G401 (cell line): ENCODE results near the gene PDE9A. TPM values are rescaled to one million over a fixed set of nuclear protein-coding genes. Genes with fewer than 3 reads are reported as not detected.

Source experiments
- DNase-seq: peaks from one replicate; pipeline ENCODE4 v3.0.0-alpha.2; 2015; ENCODE audit warnings: low spot score
- in situ Hi-C: cut with HindIII; loops from 2 replicates; pipeline ENCODE4 v1.10.0; 2016; ENCODE audit warnings: low sequenced_read_pairs, mixed read lengths
- total RNA-seq: library from RNA; depleted of rRNA; stranded (reverse); fragments of >200 nt; shearing (Covaris generic); gene quantifications from 2 replicates; pipeline ENCODE4 v1.2.3, GENCODE V29; 2014

Gene PDE9A
- total RNA-seq, 1 experiment from 2014 or later, result 5.7 TPM

DNA sequence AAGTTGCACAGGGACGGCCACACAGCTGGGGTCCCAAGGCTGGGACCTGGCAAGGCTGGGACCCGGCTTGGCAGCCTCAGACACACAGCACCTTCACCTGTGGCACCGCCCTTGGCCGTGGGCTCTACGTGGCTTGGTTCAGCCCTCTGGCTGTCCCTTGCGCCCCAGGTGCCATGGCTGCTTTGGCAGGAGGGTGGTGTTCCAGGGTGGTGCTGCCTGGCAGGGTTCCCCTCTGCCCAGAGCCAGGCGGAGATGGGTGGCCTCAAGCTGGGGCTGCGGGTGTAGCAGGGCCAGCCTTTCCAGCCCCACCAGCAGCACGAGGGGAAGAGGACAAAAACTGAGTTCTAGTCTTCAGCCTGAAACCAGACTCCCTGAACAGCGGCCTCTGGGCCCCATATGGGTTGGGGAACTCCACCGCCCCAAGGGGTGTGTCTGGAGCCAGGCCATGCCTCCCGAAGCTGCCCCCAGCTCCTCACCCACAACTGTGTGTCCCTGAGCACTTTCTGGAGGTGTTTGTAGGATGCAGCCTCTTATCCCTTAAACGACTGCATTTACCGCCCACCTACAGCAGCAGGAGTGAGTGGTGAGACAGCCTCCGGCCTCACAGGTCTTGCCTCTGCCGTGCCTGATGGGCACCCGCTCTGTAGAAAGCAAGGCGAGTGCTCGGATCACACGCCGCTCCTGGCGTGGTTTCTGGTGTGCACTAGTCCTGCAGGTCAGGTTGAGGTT, 92.3 kb downstream of the PDE9A start:
- no peak for DNase-seq
- in situ Hi-C loops, result no loop called here

DNA sequence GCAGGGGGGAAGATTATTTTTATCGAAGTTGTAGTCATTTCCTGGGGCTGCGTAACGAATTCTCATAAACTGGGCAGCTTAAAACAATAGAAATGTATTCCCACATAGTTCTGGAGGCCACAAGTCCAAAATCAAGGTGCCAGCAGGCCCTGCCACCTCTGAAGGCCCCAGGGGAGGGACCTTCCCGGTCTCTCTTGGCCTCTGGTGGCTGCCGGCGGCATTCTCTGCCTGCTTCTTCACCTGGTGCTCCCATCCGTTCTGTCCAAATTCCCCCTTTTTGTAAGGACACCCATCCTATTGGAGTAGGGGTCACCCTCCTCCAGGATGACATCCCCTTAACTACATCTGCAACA, 92.8 kb downstream of the PDE9A start:
- in situ Hi-C loops, result no loop called here
- DNase-seq, result no peak

DNA sequence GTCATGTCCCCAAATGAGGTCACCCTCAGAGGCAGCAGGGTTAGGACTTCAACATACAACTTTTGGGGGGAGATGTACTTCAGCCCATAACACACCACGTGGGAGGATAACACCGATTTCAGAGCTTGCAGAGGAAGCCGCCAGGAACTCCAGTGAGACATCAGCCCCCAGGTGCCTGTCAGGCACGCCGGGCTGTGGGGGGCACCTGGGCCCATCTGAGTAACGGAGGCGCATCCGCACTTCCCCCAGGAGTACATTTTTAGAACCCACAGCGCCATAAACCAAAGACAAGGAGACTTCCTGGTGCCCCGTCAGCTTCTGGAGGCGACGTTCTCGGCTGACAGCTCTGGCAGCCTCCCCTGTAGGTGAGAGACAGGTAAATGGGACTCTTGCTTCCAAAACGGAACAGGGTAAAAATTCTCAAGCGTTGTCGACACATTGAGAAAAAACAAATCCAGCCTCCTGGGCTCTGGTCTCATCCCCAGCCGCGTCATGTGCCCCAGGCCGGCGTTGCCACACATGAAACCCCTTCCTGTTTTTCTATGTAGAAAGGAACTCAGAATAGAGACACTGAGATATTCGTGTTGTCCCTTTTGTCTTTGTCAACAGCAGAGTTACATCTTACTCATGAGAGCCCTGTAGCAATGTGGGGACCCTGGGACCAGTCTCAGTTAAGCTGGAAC, 93.3 kb downstream of the PDE9A start:
- DNase-seq, result no peak
- in situ Hi-C loops, result no loop called here

DNA sequence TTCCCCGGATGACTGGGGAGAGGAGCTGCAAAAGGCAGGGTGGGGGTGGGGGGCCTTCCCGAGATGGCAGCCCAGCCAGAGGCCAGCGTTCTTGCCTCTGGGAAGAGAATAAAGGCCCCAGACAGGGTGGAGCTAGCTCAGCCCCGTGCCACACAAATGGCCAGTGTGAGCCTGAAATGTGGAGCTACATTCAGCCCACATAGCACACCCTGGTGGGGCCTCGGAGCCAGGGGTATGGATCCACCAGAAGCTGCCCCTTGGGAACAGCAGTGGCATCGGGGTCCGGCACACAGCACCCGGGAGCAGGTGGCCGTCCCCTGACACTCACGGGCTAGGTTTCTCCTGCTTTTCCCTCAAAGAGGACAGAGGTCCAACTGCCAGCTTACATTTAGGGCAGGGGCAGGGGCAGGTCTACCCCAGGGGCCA, 93.9 kb downstream of the PDE9A start:
- in situ Hi-C loops, result no loop called here
- no peak for DNase-seq

DNA sequence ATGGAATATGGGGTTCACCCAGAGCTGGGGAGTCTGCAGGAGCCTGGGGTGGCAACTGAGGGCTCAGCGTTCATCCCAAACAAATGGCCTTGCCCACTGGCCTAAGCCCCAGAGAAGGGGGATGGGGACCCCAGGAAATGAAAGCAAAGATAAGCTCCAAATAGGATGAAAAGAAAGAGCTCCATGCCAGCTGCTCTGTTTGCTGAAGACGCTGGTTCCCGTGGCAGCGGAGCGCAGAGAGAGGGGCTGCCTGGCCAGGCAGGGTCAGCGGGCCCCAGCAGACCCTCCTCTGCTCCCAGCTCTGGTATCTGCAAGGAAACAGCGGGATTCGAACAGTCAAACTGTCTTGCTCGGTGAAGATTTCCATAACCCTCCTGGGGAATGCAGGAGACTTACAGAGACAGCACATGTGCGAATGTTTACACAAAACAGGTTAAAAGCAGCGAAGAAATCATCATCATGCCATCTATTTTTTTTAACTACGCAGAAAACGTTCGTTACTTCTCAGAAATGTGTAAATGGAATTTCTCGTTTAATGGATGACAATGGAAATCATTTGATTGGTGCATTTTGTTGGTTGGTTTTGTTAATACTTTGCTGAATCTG, 94.4 kb downstream of the PDE9A start:
- no peak for DNase-seq
- in situ Hi-C loops, result no loop called here

DNA sequence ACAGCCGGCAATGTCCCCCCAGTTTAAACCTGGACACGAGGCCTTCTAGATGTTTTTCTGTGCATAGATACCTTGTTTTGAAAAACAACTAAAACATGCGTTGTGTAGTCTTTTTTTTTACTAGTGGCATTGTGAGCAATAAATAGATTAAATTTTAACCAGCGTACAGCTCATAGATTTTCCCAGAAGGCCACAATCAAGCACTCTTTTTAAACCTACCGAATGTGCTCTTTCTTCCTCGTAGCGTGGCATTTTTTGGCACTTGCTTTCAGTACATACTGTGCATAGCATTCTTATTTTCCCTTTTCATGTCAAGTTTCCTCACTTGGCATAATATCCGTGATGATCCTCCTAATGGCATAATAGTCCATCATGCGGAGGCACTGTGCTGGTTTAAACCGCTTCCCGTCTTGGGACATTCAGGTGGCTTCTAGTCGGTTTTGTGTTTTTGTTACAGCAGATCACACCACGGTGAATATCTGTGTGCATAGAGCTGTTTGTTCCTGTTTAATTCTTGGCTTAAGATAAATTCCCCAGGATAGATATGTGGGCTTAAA, 95.3 kb downstream of the PDE9A start:
- in situ Hi-C loops, result no loop called here
- DNase-seq, result no peak

DNA sequence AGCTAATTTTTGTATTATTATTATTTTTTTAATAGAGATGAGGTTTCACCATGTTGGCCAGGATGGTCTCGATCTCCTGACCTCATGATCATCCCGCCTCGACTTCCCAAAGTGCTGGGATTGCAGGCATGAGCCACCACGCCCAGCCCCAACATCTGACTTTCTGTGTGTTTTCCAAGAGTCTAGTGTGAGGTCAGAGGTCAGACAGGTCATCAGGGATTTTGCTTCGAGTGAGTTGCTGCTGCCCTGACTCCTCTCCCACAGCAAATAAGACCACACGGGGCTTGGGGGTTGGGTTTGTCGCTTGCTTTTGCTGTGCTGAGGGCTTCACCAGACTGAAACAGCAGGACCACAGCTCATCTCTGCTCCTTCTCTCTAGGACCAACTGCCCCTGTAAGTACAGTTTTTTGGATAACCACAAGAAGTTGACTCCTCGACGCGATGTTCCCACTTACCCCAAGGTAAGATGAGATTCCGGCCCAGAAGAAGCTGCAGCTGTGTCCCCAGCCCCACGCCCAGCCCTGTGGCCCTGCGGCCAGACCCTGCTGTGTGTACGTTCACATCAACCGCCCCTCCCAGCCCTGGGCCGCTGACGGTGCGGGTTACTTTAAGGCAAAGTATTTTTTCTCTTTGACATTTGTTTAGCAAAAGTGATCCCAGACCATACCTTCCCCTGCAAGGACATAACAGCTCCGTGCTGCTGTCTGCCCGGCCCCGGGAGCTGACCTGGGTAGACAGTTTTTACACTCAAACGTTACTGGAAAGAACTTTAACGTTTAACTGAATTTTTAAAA, 97.5 kb downstream of the PDE9A start:
- in situ Hi-C loops, result no loop called here
- DNase-seq, result no peak

DNA sequence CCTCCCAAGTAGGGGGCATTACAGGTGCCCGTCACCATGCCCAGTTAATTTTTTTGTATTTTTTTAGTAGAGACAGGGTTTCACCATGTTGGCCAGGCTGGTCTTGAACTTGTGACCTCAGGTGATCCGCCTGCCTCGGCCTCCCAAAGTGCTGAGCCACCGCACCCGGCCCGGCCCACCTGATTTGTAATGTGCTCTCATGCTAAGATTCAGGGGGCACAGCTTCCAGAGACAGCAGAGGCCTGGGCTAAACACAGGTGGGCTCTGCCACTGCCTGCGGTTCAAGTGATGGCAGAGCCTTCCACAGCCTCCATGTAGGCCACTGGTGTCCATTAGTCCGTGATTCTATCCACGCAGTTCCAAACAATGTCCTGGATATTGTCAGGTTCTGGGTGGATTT, 98.4 kb downstream of the PDE9A start:
- no peak for DNase-seq

DNA sequence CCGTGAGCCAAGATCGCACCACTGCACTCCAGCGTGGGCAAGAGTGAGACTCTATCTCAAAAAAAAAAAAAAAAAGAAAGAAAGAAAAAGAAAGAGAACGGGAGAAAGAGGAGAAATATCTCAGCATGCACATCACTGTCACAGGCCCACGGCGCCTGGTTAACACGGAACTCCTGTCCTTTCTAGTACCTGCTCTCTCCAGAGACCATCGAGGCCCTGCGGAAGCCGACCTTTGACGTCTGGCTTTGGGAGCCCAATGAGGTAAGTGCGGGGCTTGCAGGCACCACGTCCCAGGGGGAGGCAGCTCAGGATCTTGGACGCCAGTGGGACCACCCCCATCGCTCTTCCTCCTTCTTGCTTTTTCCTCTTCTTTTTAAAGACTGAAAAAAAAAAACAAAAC, 100.4 kb downstream of the PDE9A start:
- in situ Hi-C loops, result no loop called here
- no peak for DNase-seq

More for the DNA sequence above, 98.4 kb downstream of the PDE9A start:
- in situ Hi-C loops, result no loop called here

DNA sequence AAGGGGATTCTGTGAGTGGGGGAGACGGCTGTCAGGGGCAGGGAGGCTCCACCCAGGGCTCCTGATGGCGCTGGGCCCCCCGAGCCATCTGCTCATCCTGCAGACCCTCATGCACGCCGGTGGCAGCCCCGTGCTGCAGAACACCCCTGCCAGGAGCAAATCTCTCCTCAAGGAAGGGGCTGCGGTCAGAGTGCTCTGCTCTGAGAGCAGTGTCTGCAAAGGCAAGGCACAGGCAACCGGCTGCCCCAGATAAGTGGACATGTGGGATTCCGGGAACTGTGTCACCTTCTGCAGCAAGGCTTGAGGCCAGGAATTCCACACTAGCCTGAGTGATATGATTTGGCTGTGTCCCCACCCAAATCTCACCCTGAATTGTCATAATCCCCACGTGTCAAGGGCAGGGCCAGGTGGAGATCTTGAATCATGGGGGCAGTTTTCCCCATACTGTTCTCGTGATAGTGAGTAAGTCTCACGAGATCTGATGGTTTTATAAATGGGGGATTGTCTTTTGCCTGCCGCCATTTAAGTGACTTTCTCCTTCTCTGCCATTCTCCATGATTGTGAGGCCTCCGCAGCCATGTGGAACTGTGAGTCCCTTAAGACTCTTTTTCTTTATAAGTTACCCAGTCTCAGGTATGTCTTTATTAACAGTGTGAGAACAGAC, 101.0 kb downstream of the PDE9A start:
- in situ Hi-C loops, result no loop called here
- DNase-seq, result peak; percentile 88

DNA sequence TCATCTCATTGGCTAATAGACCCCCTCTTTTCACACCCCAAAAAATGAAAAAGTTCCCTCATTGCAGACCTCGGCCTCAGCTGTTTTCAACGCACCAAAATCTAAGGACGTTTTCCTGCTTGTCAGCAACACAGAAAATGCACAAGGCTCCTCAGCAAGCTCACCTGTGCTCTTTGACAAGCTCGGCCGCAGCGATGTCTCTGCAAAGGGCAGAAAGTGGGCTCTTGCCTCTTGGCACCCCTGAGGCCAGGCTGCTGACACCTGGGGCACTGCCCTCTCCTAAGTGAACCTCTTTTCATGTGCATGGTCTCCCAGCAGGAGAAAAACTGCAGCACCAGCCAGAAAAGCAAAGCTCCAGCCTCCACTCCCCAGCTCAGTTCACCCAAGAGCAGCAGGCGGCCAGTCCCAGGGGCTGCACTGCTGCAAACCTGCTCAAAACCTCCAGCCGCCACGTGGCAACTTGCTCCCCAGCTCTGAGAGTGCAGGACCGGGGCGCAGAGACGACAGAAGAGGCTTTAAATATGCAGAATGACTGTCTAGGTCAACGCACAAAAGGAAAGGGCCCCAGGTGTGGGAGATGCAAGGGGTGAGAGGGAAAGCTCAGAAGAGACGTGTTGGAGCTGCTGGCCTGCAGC, 101.7 kb downstream of the PDE9A start:
- in situ Hi-C loops, result no loop called here
- no peak for DNase-seq

DNA sequence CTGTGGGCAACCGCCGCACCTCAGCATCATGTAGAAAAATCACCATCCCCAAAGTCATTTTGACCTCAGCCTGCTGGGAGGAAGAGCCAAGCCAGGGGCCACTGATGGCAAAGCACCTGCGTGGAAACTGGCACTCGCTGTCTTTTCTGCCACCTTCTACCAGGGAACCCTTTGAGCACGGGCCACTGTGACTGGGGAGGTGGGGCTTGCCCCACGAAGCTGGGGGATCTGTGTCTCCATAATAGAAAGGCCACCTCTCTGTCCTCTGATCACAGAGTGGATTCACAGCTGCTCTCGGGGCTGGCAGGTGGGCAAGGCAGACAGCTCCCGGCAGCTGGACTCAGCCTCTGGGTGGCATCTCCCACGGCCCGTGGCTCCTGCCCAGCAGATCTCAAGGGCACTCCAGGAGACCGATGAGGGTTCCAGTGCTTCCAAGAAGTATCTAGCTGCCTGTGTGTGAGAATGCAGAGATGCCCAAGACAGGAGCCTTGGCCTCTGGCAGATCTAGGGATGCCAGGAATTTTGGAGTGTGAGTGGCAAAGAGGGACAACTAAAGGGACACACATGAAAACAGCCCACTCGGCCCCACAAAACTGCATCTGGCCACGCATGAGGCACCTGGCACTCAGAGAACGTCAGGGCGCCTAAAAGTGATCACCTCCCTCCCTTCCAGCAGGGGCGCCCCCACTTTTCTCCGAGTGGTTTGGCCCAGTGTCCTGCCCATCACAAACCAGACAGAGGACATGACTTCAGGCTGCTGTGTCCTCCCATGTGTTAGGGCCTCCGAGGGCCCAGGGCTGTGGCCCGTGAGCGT, 102.6 kb downstream of the PDE9A start:
- no peak for DNase-seq
- in situ Hi-C loops, result no loop called here

DNA sequence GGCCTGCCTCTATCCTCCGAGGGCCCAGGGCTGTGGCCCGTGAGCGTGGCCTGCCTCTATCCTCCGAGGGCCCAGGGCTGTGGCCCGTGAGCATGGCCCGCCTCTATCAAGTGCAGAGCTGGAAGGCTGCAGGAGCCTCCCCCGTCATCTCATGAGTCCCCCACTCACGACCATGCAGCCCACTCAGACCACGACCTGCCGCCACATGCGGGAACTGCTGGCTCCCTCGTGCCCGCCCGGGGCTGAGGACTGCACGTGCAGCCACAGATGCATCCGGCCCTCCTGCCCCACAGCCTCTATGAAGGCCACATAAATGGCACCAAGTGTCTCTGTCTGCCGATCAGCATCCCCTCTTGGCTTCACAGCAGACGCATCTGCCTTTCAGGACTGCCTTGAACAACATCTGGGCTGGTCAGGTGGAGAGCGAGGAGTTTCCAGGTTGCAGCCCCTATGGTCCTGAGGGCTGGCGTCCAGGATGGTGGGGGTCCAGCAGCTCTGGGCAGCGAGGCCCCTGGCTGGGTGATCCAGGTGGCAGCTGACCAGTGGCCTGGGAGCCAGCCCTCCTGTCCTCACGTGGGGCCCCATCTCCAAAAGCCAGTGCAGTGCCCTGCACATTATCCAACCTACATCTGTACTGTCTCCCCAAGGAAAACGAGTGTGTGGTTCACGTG, 103.3 kb downstream of the PDE9A start:
- DNase-seq, result no peak
- in situ Hi-C loops, result no loop called here

DNA sequence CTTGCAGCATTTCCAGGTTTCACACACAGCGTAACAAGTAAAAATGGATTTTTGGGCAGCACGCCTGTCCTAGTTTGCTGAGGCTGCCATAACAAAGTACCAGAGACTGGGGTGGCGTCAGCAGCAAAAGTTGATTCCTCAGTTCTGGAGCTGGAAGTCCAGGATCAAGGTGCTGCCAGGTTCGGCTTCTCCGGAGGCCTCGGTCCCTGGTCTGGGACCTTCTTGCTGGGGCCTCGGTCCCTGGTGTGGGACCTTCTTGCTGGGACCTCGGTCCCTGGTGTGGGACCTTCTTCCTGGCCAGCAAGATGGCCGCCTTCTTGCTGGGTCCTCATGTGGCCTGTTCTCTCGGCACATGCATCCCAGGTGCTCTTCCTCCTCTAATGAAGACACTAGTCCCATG, 104.0 kb downstream of the PDE9A start:
- no peak for DNase-seq
- in situ Hi-C loops, result no loop called here

DNA sequence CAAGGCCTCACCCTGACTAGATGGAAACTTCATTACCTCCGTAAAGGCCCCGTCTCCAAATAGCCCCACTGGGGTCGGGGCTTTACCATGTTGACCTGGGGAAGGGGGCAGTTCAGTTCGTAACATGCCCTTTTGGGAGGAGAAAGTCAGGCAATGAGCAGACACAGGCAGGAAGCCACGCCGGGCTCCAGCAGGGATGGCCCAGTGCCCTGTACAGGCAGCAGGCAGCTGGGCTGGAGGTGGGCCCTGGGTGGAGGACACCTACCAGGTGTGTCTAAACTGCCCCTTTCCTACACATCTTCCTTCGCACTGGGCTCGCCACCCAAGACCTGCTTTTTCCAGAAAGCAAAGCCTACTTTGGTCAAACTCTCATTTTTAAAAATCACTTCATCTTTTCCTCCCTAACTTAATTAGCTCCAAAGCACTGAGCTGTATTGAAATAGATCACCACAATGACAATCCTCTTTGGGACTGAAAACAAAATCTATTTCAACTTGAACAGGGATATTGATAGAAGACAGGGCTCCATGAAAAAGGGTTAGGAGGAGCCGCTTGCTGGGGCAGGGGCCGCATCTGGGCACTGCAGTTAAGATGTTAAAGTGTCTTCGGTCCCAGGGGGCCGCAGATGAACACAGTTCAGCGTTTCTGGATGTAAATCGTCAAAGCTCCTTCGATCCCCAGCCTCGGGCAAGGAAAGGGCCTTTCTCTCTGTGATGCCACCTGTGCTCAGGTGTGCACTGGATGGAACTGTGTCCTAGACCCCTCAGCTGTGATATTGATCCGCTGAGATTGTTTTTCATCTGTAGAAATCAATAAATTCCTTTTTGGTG, 104.6 kb downstream of the PDE9A start:
- in situ Hi-C loops, result no loop called here
- no peak for DNase-seq

DNA sequence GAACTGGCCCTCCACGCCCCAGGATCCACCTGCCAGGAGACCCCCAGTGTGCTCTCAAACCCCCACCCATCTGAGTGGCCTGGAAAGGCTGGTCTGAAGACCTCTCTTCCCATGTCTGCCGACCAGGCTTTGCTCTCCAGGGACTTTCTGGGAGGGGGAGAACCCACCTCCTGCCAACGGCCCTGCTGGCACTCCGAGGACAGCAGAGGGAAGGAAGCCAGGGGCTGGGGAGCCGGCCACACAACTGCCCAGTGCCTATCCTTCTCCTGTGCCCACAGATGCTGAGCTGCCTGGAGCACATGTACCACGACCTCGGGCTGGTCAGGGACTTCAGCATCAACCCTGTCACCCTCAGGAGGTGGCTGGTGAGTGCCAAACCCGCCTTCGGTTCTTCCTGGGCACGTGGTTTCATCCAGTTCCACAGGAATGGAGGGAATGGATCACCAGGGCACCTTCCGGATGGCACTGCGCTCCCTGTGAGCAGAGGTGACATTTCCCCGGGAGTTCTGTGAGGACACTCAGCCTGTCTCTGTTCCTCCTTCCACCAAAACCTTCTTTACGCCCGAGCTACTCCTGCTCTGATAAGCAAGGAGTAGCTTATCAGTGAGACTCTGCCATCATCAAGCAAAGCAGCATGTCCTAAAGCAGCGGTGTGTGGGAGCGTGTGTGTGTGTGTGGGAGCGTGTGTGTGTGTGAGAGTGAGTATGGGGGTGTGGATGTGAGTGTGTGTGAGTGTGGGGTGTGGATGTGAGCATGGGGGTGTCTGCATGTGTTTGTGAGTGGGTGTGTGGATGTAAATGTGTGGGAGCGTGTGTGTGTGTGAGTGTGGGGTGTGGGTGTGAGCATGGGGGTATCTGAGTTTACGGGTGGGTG, 105.5 kb downstream of the PDE9A start:
- in situ Hi-C loops, result no loop called here
- DNase-seq, result no peak
